CD4-positive, CD25-positive, alpha-beta regulatory T cell (primary cell): ENCODE data around the gene FILIP1L. TPM values are rescaled to one million over a fixed set of nuclear protein-coding genes. Genes with fewer than 3 reads are reported as not detected.
"Not testable (repeated sequence)": the region's sequence is repeated elsewhere in the genome, so short reads cannot be mapped to it uniquely, and the experiment has no call there.

ENCODE experiments used
- ATAC-seq, 2 donors: fragments of 150-1000 bp; cut with Tn5 transposase; one replicate each; pipeline ENCODE4 v1.10.0; 2021; ENCODE audit warnings: low read depth in 2 of 2, moderate number of reproducible peaks in 2 of 2, moderate library complexity in 1 of 2
- DNase-seq, 3 donors: peaks; one replicate each; pipeline versions ENCODE4 v3.0.0 to v3.0.0-alpha.2; 2012 to 2022; ENCODE audit warnings: mixed read lengths in 1 of 3
- H3K27ac ChIP-seq: one replicate; pipeline ENCODE4 v1.7.0; 2013; ENCODE audit warnings: mild to moderate bottlenecking, low read length; ENCODE audit not compliant: insufficient read depth, poor library complexity, severe bottlenecking
- H3K27me3 ChIP-seq: one replicate; pipeline ENCODE4 v1.7.0; 2013; ENCODE audit warnings: low read length; ENCODE audit not compliant: control insufficient read depth, insufficient read depth
- H3K36me3 ChIP-seq: one replicate; pipeline ENCODE4 v1.7.0; 2013; ENCODE audit warnings: mild to moderate bottlenecking, low read length, moderate library complexity; ENCODE audit not compliant: control insufficient read depth, insufficient read depth
- H3K4me1 ChIP-seq: 2 replicates; pipeline ENCODE4 v1.7.0; 2013; ENCODE audit warnings: mild to moderate bottlenecking, low read length; ENCODE audit not compliant: insufficient read depth, control insufficient read depth, poor library complexity, severe bottlenecking
- H3K4me3 ChIP-seq: one replicate; pipeline ENCODE4 v1.7.0; 2013; ENCODE audit warnings: low read depth, mild to moderate bottlenecking, low read length, moderate library complexity
- H3K9me3 ChIP-seq, 2 experiments: 1 replicate in 1 of 2; 2 replicates in 1 of 2; pipeline ENCODE4 v1.7.0; 2013; ENCODE audit warnings: low read length in 2 of 2, mild to moderate bottlenecking in 1 of 2, moderate library complexity in 1 of 2; ENCODE audit not compliant: control insufficient read depth in 2 of 2
- H3K27ac Mint-ChIP-seq, 3 donors: one replicate each; pipeline ENCODE4 v1.8.0; 2020 to 2022; ENCODE audit warnings: mild to moderate bottlenecking in 3 of 3, mixed read lengths in 3 of 3, moderate library complexity in 2 of 3
- H3K27me3 Mint-ChIP-seq: one replicate; pipeline ENCODE4 v1.8.0; 2022; ENCODE audit warnings: mild to moderate bottlenecking, mixed read lengths
- H3K36me3 Mint-ChIP-seq: one replicate; pipeline ENCODE4 v1.8.0; 2020; ENCODE audit warnings: mixed read lengths
- H3K4me1 Mint-ChIP-seq, 4 donors: one replicate each; pipeline ENCODE4 v1.8.0; 2020 to 2022; ENCODE audit warnings: mixed read lengths in 4 of 4, mild to moderate bottlenecking in 1 of 4
- H3K4me3 Mint-ChIP-seq, 4 donors: one replicate each; pipeline ENCODE4 v1.8.0; 2020 to 2022; ENCODE audit warnings: mild to moderate bottlenecking in 4 of 4, mixed read lengths in 4 of 4, moderate library complexity in 3 of 4
- H3K9me3 Mint-ChIP-seq, 7 donors: one replicate each; pipeline ENCODE4 v1.8.0; 2020 to 2022; ENCODE audit warnings: mixed read lengths in 7 of 7, mild to moderate bottlenecking in 3 of 7, moderate library complexity in 2 of 7
- polyA plus RNA-seq, 4 donors: library from polyadenylated mRNA; unstranded; fragments of 300-500 nt; fragmentation: Illumina TruSeq; gene quantifications; one replicate each; pipeline ENCODE4 v1.2.3, GENCODE V29; 2021
- total RNA-seq: library from RNA; stranded (reverse); gene quantifications from one replicate; pipeline ENCODE4 v1.2.3, GENCODE V29; 2022

The FILIP1L gene
- total and polyA plus RNA-seq, 5 donors from 2014 or later, result 0.37 to 1.0 (median 0.65) TPM; not detected in 2

DNA sequence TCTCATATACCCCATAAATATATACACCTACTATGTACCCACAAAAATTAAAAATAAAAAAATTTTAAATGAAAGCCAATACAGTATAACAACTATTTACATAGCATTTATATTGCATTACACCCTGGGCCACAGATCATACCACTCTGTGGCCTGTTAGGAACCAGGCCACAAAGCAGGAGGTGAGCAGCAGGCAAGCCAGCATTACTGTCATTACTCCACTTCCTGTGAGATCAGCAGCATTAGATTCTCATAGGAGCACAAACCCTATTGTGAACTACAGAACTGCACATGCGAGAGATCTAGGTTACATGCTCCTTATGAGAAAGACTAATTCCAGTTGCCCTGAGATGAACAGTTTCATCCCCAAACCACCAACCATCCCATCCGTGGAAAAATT, 17.4 kb downstream of the FILIP1L start:
- no peak overlapping the region for H3K4me3 ChIP-seq
- Mint-ChIP-seq H3K27me3 (no peaks in the 10 kb centered on the region), H3K27ac (no peak overlapping the region), H3K9me3 (peaks cover 0 to 8% (median 2%) of the 10 kb centered on the region in 7 donors), H3K4me1 (no peaks in the 10 kb centered on the region), H3K4me3 (no peak overlapping the region), H3K36me3 (peaks cover 10% of the 10 kb centered on the region)
- ATAC-seq, result no peak
- no peaks in the 10 kb centered on the region for H3K36me3 ChIP-seq
- no peak for DNase-seq
- no peak overlapping the region for H3K27ac ChIP-seq
- H3K9me3 ChIP-seq, result no peaks in the 10 kb centered on the region
- H3K4me1 ChIP-seq, result no peaks in the 10 kb centered on the region
- no peaks in the 10 kb centered on the region for H3K27me3 ChIP-seq

DNA sequence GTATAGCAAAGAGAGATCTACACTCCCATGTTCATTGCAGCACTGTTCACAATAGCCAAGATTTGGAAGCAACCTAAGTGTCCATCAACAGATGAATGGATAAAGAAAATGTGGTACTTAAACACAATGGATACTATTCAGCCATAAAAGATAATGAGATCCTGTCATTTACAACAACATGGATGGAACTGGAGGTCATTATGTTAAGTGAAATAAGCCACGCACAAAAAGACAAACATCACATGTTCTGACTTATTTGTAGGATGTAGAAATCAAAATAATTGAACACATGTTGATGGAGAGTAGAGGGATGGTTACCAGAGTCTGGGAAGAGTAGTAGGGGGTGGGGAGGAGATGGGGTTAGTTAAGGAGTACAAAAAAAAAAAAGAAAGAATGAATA, 18.0 kb downstream of the FILIP1L start:
- not testable (repeated sequence) for H3K4me3 Mint-ChIP-seq, H3K9me3 ChIP-seq, ATAC-seq, H3K4me1 ChIP-seq, H3K27ac ChIP-seq, H3K36me3 ChIP-seq, H3K4me1 Mint-ChIP-seq, H3K27me3 Mint-ChIP-seq, H3K27me3 ChIP-seq, H3K4me3 ChIP-seq, H3K9me3 Mint-ChIP-seq, H3K36me3 Mint-ChIP-seq, DNase-seq, H3K27ac Mint-ChIP-seq

DNA sequence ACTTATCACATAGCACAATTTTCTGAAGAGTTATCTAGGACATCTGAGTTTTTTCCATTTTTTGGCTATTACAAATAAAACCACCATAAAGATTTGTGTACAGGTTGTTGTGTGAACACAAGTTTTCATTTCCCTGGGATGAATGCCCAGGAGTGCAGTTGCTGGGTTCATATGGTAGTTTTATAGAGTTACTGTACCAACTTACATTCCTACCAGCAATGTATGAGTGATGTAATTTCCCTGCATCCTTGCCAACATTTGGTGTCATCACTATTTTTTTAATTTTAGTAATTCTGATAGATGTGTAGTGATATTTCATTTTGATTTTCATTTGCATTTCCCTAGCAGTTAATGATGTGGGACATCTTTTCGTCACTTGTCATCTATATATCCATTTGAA, 20.5 kb downstream of the FILIP1L start:
- no peaks in the 10 kb centered on the region for H3K4me1 ChIP-seq
- no peak overlapping the region for H3K27ac Mint-ChIP-seq
- no peak overlapping the region for H3K4me3 ChIP-seq
- peaks cover 0 to 1% (median 0%) of the 10 kb centered on the region in 4 donors for H3K4me1 Mint-ChIP-seq
- no peaks in the 10 kb centered on the region for H3K36me3 Mint-ChIP-seq
- H3K27me3 Mint-ChIP-seq, result no peaks in the 10 kb centered on the region
- ATAC-seq (no peak), DNase-seq (no peak)
- H3K27ac ChIP-seq, result no peak overlapping the region
- H3K9me3 ChIP-seq, result no peaks in the 10 kb centered on the region
- no peaks in the 10 kb centered on the region for H3K36me3 ChIP-seq
- no peaks in the 10 kb centered on the region for H3K27me3 ChIP-seq
- H3K9me3 Mint-ChIP-seq, result no peaks in the 10 kb centered on the region
- H3K4me3 Mint-ChIP-seq, result no peak overlapping the region

DNA sequence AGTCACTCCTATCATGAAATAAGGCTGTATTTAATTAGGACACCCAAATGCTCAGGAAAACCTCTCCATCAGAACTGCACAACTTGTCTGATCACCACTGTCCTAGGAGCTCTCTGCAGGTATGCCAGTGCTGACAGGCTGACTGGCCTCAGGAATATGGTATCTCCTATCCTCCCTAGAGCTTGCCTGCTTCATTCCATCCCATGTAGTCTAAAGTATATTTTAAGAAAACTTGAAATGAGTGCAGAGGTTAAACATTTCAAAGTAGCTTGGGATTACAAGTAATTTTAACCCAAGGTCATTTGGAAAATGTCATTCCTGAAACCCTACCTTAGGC, 23.7 kb downstream of the FILIP1L start:
- Histone ChIP-seq H3K27me3 (no peaks in the 10 kb centered on the region), H3K36me3 (no peaks in the 10 kb centered on the region), H3K9me3 (no peaks in the 10 kb centered on the region), H3K4me3 (no peak overlapping the region), H3K4me1 (no peaks in the 10 kb centered on the region), H3K27ac (no peak overlapping the region)
- Mint-ChIP-seq H3K4me3 (no peak overlapping the region), H3K4me1 (peaks cover 0 to 9% (median 0%) of the 10 kb centered on the region in 4 donors), H3K27me3 (no peaks in the 10 kb centered on the region), H3K9me3 (no peaks in the 10 kb centered on the region), H3K27ac (no peak overlapping the region), H3K36me3 (no peaks in the 10 kb centered on the region)
- DNase-seq (no peak), ATAC-seq (no peak)

DNA sequence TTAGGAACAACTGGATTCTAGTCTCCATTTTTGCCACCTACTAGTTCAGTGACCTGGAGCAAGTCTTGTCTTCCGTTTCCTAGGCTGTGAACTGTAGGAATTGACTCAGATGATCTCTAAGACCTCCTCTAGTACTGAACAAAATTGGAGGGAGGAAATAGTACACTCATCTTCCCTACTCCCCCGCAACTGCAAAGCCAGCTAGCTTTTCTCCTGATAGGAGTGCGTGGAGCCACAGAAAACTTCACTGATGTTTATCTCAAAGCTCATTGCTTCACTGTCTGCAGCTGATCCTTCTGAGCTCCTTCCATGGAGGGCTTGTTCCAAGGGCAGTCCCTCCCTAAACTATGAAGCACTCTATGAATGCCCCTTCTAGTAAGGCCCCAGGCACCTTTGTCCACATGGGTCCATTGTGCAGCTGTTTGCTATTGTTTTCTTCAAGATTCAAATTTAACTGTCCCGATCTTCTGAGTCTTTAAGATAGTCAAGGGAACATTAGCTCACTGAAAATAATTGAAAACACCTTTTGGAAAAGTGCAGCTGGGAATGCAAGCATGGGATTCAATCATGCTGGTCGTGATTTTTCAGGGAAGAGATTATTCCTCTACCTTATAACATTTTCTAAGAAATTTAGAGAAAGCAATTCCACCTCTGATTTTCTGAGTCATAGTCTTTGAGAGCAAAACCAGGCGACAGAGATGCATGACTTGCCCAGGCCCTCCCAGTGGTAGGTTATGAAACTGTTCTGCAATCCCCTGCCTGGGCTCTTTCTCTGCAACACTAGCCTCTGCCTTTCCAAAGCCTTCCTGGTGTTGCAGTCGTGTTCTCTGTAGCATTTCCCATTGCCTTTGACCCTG, 24.3 kb downstream of the FILIP1L start:
- H3K9me3 Mint-ChIP-seq, result no peaks in the 10 kb centered on the region
- H3K4me3 ChIP-seq, result no peak overlapping the region
- H3K9me3 ChIP-seq, result no peaks in the 10 kb centered on the region
- no peak for ATAC-seq
- H3K4me1 Mint-ChIP-seq, result peaks cover 0 to 9% (median 0%) of the 10 kb centered on the region in 4 donors
- no peaks in the 10 kb centered on the region for H3K27me3 ChIP-seq
- no peaks in the 10 kb centered on the region for H3K4me1 ChIP-seq
- no peaks in the 10 kb centered on the region for H3K27me3 Mint-ChIP-seq
- H3K27ac ChIP-seq, result no peak overlapping the region
- H3K36me3 Mint-ChIP-seq, result no peaks in the 10 kb centered on the region
- DNase-seq, result peak in 1 of 3 donors; percentile 57
- no peak overlapping the region for H3K4me3 Mint-ChIP-seq
- no peaks in the 10 kb centered on the region for H3K36me3 ChIP-seq
- no peak overlapping the region for H3K27ac Mint-ChIP-seq

DNA sequence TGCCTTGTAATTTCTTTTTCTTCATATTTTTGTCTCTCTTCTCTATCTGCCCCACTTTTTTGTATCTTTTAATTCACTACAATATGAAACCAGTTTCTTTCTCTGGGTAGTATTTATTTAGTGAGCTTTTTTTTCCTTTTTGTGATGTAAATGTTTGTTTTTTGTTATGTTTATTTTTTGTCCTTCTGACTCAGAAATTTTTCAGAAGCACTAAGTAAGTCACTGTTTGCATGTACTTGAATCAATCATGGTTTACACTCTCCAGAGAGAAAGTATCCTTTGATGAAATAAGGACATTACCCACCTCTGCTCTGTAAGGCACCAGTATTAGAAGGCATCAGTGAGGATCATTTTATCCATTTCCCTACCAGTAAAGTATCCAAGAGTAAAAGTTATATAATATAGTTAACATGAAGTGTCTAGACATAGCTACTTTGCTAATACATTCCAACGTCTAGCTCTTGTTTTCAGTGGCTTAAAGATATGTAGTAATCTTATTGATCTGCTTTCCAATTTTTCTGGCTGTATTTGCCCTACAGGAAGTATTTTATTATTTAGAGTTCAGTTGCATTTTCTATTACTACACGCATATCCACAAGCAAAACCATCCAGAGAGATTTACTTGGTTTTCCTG, 25.4 kb downstream of the FILIP1L start:
- H3K4me1 Mint-ChIP-seq, result peaks cover 0 to 9% (median 0%) of the 10 kb centered on the region in 4 donors
- no peaks in the 10 kb centered on the region for H3K9me3 Mint-ChIP-seq
- H3K27me3 ChIP-seq, result no peaks in the 10 kb centered on the region
- H3K36me3 Mint-ChIP-seq, result no peaks in the 10 kb centered on the region
- no peaks in the 10 kb centered on the region for H3K27me3 Mint-ChIP-seq
- H3K36me3 ChIP-seq, result no peaks in the 10 kb centered on the region
- H3K4me3 Mint-ChIP-seq, result no peak overlapping the region
- no peaks in the 10 kb centered on the region for H3K9me3 ChIP-seq
- H3K27ac ChIP-seq, result no peak overlapping the region
- H3K4me1 ChIP-seq, result no peaks in the 10 kb centered on the region
- H3K4me3 ChIP-seq, result no peak overlapping the region
- DNase-seq (no peak), ATAC-seq (no peak)
- no peak overlapping the region for H3K27ac Mint-ChIP-seq

DNA sequence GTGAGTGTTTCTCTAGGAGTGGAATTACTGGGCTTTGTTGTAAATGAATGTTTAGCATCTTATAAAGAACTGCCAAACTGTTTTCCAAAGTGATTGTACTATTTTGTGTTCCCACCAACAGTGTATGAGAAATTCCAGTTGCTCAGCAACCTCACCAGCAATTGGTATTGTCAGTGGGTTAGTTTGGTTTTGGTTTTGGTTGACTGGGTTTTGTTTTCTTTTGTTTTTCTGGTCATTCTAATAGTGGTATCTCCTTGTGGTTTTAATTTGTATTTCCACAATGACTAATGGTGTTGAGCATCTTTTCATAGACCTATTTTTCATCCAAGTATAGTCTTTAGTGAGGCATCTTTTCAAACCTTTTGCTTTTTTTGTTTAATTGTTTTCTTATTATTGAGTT, 27.1 kb downstream of the FILIP1L start:
- Mint-ChIP-seq H3K4me1 (peaks cover 0 to 9% (median 0%) of the 10 kb centered on the region in 4 donors), H3K36me3 (no peaks in the 10 kb centered on the region), H3K27me3 (no peaks in the 10 kb centered on the region), H3K9me3 (no peaks in the 10 kb centered on the region), H3K4me3 (no peak overlapping the region), H3K27ac (peak overlapping the region in 1 of 3 donors; percentile 3)
- no peaks in the 10 kb centered on the region for H3K27me3 ChIP-seq
- H3K36me3 ChIP-seq, result no peaks in the 10 kb centered on the region
- H3K4me3 ChIP-seq, result no peak overlapping the region
- ATAC-seq, result no peak
- no peak overlapping the region for H3K27ac ChIP-seq
- no peaks in the 10 kb centered on the region for H3K4me1 ChIP-seq
- no peaks in the 10 kb centered on the region for H3K9me3 ChIP-seq
- DNase-seq, result no peak

DNA sequence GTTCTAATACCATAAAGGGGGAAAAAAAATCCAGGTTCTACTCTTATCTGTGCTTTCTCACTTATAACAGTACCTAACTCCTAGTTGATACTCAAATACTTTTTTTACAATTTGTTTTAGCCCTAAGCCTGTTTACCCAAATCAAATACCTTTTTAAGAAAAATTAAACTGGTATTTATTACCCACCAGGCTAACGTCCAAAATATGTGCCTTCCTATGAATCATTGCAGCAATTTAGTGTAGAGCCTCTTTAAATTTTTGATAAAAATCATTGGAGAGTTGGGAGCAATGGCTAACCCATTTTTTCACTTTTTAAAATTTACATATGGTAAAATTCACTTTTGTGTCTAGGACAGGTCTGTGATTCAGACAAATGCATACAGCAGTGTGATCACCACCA, 27.9 kb downstream of the FILIP1L start:
- Histone ChIP-seq H3K27ac (no peak overlapping the region), H3K27me3 (no peaks in the 10 kb centered on the region), H3K4me1 (no peaks in the 10 kb centered on the region), H3K9me3 (no peaks in the 10 kb centered on the region), H3K36me3 (no peaks in the 10 kb centered on the region), H3K4me3 (no peak overlapping the region)
- ATAC-seq, result no peak
- Mint-ChIP-seq H3K4me3 (no peak overlapping the region), H3K36me3 (no peaks in the 10 kb centered on the region), H3K4me1 (peaks cover 0 to 9% (median 0%) of the 10 kb centered on the region in 4 donors), H3K9me3 (no peaks in the 10 kb centered on the region), H3K27ac (peak overlapping the region in 2 of 3 donors; percentile 1 to 3), H3K27me3 (no peaks in the 10 kb centered on the region)
- DNase-seq, result no peak
